SU-DHL-6 (cell line): ENCODE results near the gene ADGRF5.
A peak's percentile ranks its signal among the peaks of the same experiment; 100 is the strongest.
"Not testable (repeated sequence)": the region's sequence is repeated elsewhere in the genome, so short reads cannot be mapped to it uniquely, and the experiment has no call there.

ENCODE experiments used
- H2AFZ ChIP-seq: fragments of 200-600 bp; sonication (generic); 2 replicates; pipeline ENCODE4 v1.6.1; 2014; ENCODE audit warnings: low read depth, mild to moderate bottlenecking, moderate library complexity, mixed read lengths, antibody characterized with exemption, low read length; ENCODE audit not compliant: severe bottlenecking
- H3F3A ChIP-seq: fragments of 200-600 bp; shearing (Covaris generic); 2 replicates; pipeline ENCODE4 v1.6.0; 2016; ENCODE audit warnings: antibody characterized with exemption, mild to moderate bottlenecking; ENCODE audit not compliant: insufficient read depth
- H3K27ac ChIP-seq: fragments of 200-600 bp; sonication (generic); 2 replicates; pipeline ENCODE4 v1.5.1; 2016; ENCODE audit warnings: low read depth, mild to moderate bottlenecking, low read length, moderate library complexity, mixed read lengths
- H3K27me3 ChIP-seq: fragments of 200-600 bp; sonication (generic), shearing (Covaris generic); 2 replicates; pipeline ENCODE4 v1.6.0; 2014; ENCODE audit warnings: mild to moderate bottlenecking, low read length
- H3K36me3 ChIP-seq: fragments of 200-600 bp; sonication (generic); 2 replicates; pipeline ENCODE4 v1.6.1; 2014; ENCODE audit warnings: mild to moderate bottlenecking, low read length, mixed read lengths
- H3K4me2 ChIP-seq: fragments of 300-600, 200-600 bp; shearing (Covaris generic), sonication (generic); 2 replicates; pipeline ENCODE4 v1.6.0; 2014; ENCODE audit warnings: low read length, low read depth, mild to moderate bottlenecking; ENCODE audit not compliant: poor library complexity, severe bottlenecking
- H3K4me3 ChIP-seq: fragments of 200-600 bp; sonication (generic); 2 replicates; pipeline ENCODE4 v1.5.1; 2014; ENCODE audit warnings: antibody characterized with exemption, low read length, mild to moderate bottlenecking, mixed read lengths; ENCODE audit not compliant: insufficient read depth, poor library complexity, severe bottlenecking
- H3K79me2 ChIP-seq: fragments of 200-600 bp; sonication (generic); 2 replicates; pipeline ENCODE4 v1.6.1; 2014; ENCODE audit warnings: mild to moderate bottlenecking, low read length, moderate library complexity; ENCODE audit not compliant: insufficient read depth
- H3K9ac ChIP-seq: fragments of 200-600 bp; sonication (generic); 2 replicates; pipeline ENCODE4 v1.7.0; 2014; ENCODE audit warnings: mild to moderate bottlenecking, low read length
- H3K9me2 ChIP-seq: fragments of 200-600 bp; sonication (generic); replicated peaks from 2 replicates; pipeline ENCODE4 v1.6.1; 2014; ENCODE audit warnings: low read length; ENCODE audit not compliant: insufficient read depth
- H3K9me3 ChIP-seq: fragments of 200-600 bp; sonication (generic); 2 replicates; pipeline ENCODE4 v1.6.1; 2014; ENCODE audit warnings: low read length, mixed read lengths; ENCODE audit not compliant: insufficient read depth
- H4K20me1 ChIP-seq: fragments of 200-600 bp; sonication (generic); 2 replicates; pipeline ENCODE4 v1.6.1; 2014; ENCODE audit warnings: low read depth, mild to moderate bottlenecking, antibody characterized with exemption, low read length, moderate library complexity, mixed read lengths
- CTCF ChIP-seq: fragments of 200-600 bp; sonication (generic); IDR thresholded peaks from one replicate; pipeline ENCODE4 v1.5.1; 2017; ENCODE audit warnings: antibody characterized with exemption, mild to moderate bottlenecking, low read length, moderate library complexity; ENCODE audit not compliant: insufficient read depth, poor library complexity, severe bottlenecking
- EZH2phosphoT487 ChIP-seq: fragments of 200-600 bp; sonication (generic), shearing (Covaris generic); conservative IDR thresholded peaks from 2 replicates; pipeline ENCODE4 v1.6.1; 2018; ENCODE audit warnings: mild to moderate bottlenecking, antibody characterized with exemption, low read length, moderate library complexity, mixed read lengths

The ADGRF5 gene

DNA sequence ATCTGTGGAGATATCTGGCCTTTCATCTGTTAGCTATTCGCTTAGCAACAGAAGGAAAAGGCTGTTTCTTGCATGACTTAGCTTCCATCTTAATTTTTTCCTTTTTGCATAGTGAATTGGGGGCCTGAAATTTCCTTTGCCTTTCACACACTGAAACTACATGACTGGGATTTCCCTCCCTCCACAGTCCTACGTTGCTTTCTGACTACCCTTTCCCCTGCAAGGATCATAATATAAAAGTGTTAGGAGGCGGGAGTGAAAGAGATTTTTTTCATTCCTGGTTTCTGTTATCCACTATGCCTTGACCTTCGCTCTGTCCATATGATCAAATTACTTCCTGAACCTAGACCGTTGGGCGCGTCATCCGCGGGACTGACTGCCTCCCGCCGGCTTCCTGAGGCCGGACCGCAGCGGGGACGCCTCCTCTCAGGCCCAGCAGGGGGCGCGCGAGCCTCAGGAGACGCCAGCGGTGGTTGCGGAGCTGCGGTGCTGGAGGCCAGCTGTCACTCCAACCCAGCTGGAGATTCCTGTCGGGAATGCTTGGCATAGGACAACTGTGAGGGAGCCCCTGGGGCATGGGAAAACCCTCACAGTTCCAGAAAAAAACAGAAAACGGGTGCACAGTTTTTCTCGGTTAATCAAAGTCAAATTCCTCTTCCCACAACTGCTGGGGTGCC is 72.9 kb downstream of the ADGRF5 start:
- no peaks in the 10 kb centered on the region for H3K9me2 ChIP-seq
- TF ChIP-seq CTCF (peak; percentile 99), EZH2phosphoT487 (no peak)
- H3K9ac ChIP-seq: no peak overlapping the region
- H3F3A ChIP-seq: no peaks in the 10 kb centered on the region
- peak overlapping the region; percentile 22 for H3K4me2 ChIP-seq
- H3K4me3 ChIP-seq: no peak overlapping the region
- peaks cover 6% of the 10 kb centered on the region; the same call in 1 of the 2 replicates for H3K9me3 ChIP-seq
- no peaks in the 10 kb centered on the region for H3K36me3 ChIP-seq
- H3K79me2 ChIP-seq: no peaks in the 10 kb centered on the region
- H4K20me1 ChIP-seq: no peaks in the 10 kb centered on the region
- no peak overlapping the region for H3K27ac ChIP-seq
- H2AFZ ChIP-seq: peak overlapping the region; percentile 66
- no peaks in the 10 kb centered on the region for H3K27me3 ChIP-seq

DNA sequence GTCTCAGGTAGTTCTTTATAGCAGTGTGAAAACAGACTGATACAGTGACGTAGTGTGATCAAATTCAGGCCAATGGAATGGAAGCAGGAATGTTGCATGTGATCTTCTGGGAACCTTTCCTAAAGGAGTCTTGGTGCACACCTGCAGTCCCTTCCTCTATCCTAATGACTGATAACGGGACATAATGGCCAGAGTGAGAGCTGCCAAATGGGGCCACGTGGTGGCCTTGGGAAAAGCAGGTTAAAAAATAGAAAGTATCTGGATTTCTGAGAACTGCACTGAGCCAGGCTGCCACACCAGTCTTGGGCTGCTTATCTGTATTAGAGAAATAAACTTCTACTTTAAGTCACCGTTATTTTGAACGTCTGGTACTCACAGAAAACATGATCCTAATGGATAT is 76.6 kb downstream of the ADGRF5 start:
- H3K79me2 ChIP-seq: no peaks in the 10 kb centered on the region
- TF ChIP-seq EZH2phosphoT487: no peak
- no peak for TF ChIP-seq CTCF
- H3K36me3 ChIP-seq: no peaks in the 10 kb centered on the region
- no peak overlapping the region for H3K27ac ChIP-seq
- H3K27me3 ChIP-seq: no peaks in the 10 kb centered on the region
- no peaks in the 10 kb centered on the region for H3K9me2 ChIP-seq
- no peak overlapping the region for H2AFZ ChIP-seq
- H3K4me3 ChIP-seq: no peak overlapping the region
- no peak overlapping the region for H3K4me2 ChIP-seq
- H3K9me3 ChIP-seq: peaks cover 19% of the 10 kb centered on the region; the same call in 1 of the 2 replicates
- H3K9ac ChIP-seq: no peak overlapping the region
- no peaks in the 10 kb centered on the region for H4K20me1 ChIP-seq
- H3F3A ChIP-seq: no peaks in the 10 kb centered on the region

GRCh38 chr6:46842252-46842846 is 79.4 kb downstream of the ADGRF5 start:
- not testable (repeated sequence) for H3K27ac ChIP-seq, H3K9me2 ChIP-seq, H2AFZ ChIP-seq, H3K4me2 ChIP-seq, H3F3A ChIP-seq, H4K20me1 ChIP-seq, H3K4me3 ChIP-seq, H3K36me3 ChIP-seq, H3K79me2 ChIP-seq, H3K9ac ChIP-seq, H3K27me3 ChIP-seq
- H3K9me3 ChIP-seq: peaks cover 19% of the 10 kb centered on the region; the same call in 1 of the 2 replicates

- Histone ChIP-seq H3K79me2 (no peaks in the 10 kb centered on the region), H3K9ac (no peak overlapping the region), H3K9me2 (no peaks in the 10 kb centered on the region), H3F3A (no peaks in the 10 kb centered on the region), H3K36me3 (no peaks in the 10 kb centered on the region), H4K20me1 (no peaks in the 10 kb centered on the region), H3K27me3 (no peaks in the 10 kb centered on the region), H3K27ac (no peak overlapping the region), H3K9me3 (peaks cover 11% of the 10 kb centered on the region; the same call in 1 of the 2 replicates), H3K4me3 (no peak overlapping the region), H3K4me2 (no peak overlapping the region), H2AFZ (no peak overlapping the region)
- TF ChIP-seq CTCF: no peak
- no peak for TF ChIP-seq EZH2phosphoT487
Measured at GRCh38 chr6:46838033-46838432, 83.7 kb downstream of the ADGRF5 start.

GRCh38 chr6:46834991-46835390 is 86.7 kb downstream of the ADGRF5 start:
- H3K9me2 ChIP-seq: not testable (repeated sequence)

More at GRCh38 chr6:46834991-46835390, 86.7 kb downstream of the ADGRF5 start:
- not testable (repeated sequence) for H3K79me2 ChIP-seq, H3K27ac ChIP-seq, H3K36me3 ChIP-seq, H3K9me3 ChIP-seq, H3K9ac ChIP-seq, H3K4me2 ChIP-seq, H2AFZ ChIP-seq, H4K20me1 ChIP-seq, H3K4me3 ChIP-seq, H3K27me3 ChIP-seq, H3F3A ChIP-seq
